Ammon's horn (tissue), 1 donor: ENCODE measurements around the gene RIMBP2.

Experiments
- DNase-seq: peaks from one replicate; pipeline ENCODE4 v3.0.0-alpha.2; 2016; ENCODE audit warnings: low spot score

The RIMBP2 gene

DNA sequence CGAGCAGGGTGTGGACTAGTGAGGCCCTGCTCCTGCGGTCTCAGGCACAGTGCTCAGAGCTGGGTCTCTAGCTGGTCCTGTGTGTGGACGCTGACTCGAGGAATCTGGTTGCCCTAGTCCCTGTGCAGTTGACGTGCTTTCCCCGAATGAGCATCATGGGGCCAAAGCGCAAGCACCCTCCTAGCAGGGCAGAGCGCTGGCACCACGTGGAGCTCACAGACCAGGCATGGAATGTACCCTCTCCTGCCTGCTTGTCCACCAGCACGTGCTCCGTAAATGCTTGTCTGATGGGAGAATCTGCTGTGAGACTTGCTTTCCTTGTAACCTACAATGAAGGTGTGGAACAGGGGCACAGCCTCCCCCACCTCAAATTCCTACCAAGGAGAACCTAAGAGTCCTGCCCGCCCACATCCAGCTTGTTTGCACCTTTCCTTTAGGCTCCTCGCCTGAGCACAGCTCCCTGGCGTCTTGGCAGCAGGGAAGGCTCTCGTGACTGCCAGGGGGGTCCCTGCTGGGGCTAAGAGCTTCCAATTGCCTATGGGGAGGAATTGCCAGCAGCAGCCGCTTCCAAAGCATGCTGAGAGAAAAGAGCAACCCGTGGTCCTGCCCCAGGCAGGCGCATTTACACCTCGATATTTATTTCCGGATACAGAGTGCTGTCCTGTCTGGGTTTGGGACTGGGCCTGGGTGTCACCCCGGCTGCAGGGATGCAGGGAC lies 253.4 kb downstream of the RIMBP2 start:
- DNase-seq = no peak

DNA sequence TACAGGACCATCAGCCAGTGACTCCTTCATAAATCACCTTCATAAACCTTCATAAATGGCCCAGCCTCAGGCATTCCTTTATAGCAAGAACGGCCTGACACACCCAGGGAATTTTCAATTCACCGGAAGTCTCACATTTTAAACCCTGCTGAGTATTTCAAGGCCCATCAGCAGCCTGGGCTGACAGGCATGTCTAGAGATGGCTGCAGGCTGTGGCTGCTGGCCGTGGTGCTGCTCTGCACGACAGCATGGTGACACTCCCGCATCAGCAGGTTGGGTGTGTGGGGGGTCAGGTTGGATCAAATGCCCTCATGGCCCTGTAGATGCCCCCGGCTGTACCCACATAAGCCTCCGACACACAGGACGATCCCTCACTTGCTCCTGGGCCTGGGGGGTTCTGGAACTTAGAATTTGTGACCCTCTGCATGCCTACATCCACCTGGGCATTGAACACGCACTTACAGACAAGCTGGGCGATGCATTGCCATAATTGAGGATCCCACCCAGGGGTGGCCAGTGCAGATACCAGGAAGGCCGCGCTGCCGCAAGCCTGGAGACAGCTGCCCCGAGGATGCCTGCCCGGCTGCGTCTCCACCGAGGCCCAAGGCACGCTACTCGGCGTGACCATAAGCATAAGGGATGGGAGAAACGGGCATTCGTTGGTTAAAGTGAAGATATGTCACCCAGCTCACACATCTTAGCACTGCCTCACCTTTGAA lies 254.1 kb downstream of the RIMBP2 start:
- no peak for DNase-seq

DNA sequence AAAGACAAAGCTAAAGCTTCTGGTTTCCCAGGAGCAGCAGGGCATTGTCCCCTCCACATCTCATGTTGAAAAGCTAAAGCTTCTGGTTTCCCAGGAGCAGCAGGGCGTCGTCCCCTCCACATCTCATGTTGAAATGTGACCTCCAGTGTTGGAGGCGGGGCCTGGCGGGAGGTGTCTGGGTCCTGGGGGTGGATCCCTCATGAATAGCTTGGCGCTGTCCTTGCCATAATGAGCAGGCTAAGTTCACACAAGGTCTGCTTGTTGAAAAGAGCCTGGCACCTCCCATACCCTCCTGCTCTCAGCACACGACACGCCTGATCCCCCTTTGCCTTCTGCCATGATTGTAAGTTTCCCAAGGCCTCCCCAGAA lies 254.7 kb downstream of the RIMBP2 start:
- DNase-seq = no peak

DNA sequence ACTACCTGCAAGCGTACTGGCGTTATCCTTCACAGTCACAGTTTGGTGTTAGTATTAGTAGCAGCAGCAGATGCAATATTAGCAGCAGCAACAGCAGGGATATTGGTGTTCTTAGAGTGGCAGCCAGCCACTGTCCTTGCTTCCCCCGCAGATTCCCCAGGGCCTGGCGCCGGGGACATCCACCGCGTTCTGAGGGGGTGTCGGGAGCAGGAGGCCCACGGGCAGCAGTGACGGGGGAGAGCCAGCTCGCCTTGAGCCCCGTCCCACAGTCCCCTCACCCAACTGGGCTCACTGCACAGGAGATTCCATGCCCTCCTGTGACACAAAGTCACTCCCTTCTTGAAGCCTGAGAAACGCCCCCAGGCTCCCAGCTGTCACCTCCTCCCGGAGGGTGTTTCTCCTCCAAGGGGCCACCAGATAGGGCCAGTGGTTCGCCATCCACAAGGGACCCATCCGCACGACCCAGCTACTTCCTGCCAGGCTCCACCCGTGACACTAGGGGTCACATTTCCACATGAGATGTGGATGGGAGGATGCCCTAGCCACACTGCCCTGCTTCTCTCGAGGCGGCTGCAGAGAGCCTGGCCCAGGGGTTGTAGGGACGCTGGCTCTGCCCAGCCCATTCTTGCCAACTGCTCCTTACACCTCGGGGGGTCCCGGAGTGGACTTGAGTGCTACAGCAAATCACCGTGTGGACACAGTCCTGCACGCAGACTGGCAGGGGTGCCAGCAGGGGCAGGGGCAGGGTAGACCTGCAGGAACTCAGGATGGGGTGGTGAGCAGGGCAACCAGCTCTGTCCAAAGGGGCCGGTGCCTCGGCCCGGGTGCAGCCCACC lies 255.3 kb downstream of the RIMBP2 start:
- DNase-seq = no peak

DNA sequence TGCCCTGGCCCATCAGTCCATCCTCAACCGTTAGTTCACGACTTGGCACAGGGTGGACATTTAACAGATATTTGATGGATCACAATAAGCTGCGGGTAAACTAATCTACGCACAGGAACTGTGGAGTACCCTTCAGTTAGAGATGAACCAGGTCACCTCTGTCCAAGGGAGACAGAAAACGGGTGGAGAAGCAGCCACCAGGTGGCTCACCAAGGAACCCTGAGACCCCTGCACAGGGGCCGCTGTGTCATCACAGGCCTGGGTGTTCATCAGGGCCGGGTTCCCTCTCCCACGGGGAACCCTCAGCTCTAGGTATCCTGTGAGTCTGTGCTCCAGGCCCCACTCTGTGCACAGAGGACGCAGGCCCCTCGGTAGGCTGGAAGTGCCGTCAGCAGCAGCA lies 256.2 kb downstream of the RIMBP2 start:
- DNase-seq = no peak

DNA sequence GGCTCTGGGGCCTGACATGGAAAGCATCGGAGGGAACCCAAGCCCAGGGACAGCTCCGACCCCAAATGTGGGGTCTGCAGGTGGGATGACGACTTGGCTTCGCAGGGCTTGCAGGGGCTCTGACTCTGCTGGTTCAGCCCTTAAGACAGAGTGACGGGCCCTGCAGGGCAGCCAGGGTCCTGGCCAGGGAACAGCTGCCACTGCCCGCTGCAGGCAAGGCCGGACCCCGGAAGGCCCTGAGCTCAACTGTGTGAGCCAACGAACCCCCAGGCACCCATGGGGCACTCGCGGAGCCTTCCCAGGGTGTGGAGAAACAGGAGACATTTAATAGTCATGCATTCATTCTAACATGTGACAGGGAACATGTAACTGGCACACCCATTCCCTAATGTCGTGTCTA lies 257.8 kb downstream of the RIMBP2 start:
- DNase-seq = no peak

DNA sequence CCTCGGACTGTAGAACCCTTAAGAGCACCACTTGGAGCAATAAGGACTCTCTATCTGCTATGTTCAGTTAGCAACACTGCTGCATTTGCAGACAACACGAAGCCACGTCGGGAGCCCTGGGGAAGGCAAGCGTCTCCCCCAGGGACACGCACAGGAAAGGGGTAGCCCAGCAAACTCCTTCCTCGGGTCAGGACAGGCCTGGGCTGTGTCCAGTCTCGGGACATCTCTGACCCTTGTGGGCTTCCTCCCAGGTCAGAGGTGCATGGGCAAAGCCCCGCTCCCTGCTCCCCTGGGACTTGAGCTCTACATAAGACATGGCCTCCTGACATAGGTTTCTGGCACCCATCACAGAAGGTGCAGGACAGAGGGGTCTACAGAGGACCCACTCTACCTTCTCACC lies 258.9 kb downstream of the RIMBP2 start:
- no peak for DNase-seq

DNA sequence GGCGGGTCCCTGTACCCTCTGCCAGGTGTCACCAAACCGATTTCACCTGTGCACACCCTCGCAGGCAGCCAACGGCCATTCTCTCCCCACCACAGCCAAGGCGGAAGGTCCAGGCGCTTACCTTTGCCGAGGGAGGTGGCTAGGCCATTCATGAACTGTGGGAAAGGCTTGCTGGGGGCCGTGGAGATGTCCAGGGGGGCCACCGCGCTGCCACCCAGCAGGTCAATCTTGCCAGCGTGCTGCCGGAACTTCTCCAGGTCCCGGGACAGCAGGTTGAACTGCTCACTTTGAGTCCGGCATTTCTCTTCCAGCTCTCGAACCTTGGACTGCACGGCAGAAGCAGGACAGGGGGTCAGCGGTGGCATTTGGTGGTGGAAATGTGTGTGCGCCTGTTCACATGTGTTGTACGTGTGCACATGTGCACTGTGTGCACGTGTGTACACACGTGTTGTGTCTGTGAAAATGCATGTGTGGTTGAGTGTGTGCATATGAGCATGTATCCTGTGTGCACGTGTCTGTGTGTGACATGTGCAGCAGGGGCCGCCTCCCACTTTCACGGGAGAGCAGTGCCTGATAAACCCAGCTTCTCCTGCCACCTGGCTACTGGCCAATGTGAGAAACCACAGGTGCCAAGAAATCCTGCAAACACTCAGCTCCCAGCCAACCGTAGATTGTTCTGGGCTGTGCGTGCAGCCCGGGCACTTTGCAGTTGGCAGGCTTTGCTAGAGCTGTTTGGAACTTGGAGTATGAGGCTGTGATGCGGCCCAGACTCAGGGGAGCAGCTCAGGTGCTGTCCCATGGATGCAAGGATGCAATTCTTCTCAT lies 259.5 kb downstream of the RIMBP2 start:
- DNase-seq = peak; percentile 58

DNA sequence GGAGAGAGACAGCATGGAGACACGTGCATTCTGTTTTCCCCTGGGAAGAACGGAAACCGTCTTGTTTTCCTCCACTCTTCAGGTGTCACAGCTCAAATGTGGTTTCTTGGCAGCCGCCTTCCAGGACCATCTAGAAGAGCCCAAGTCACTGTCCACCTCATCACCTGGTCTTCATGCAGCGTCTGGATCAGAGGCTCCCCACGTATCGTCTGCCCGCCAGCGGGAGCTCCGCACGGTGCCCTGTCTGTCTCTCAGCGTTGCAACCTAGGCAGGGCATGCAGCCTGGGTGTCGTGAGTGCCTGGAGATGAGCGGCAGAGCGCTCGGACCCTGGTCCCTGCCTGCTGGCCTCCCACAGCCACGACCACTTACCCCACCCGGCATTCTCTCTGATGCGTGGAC lies 260.9 kb downstream of the RIMBP2 start:
- no peak for DNase-seq

DNA sequence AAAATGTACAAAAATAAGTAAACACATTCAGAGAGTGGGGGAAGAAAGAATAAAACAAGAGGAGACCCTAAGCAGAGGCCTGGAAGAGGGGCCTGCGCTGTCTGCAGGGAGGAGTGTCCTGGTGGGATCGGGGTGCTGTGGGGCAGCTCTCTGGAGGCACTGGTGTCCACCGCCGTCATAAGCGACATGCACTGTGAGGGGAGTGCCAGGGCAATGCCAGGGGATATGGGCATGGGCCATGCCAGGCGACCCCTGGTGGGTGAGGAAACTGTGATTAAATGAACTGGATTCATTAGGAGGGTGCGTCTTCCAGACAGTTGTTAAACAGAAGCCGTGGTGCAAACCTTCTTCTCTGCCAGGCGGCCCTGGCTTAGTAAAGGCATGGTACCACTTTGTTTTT lies 261.8 kb downstream of the RIMBP2 start:
- DNase-seq = no peak

DNA sequence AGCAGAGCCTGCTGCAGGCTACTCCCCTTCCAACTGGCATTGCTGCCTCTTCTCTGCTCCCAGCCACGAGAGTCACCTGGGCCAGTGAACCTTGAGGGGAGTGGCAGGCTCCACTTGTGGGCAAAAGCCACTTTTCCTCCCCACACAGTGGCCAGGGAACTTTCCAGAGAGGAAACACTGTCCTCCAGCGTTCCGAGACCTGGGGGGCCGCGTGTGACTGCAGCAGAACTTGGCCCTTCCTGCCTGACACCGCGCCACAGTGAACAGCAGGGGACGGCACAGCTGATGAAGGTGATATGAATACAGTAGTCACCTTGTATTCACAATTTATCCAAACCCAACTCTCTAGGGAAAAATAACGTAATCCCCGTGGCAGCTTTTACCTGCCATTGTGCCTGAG lies 263.6 kb downstream of the RIMBP2 start:
- DNase-seq = no peak

DNA sequence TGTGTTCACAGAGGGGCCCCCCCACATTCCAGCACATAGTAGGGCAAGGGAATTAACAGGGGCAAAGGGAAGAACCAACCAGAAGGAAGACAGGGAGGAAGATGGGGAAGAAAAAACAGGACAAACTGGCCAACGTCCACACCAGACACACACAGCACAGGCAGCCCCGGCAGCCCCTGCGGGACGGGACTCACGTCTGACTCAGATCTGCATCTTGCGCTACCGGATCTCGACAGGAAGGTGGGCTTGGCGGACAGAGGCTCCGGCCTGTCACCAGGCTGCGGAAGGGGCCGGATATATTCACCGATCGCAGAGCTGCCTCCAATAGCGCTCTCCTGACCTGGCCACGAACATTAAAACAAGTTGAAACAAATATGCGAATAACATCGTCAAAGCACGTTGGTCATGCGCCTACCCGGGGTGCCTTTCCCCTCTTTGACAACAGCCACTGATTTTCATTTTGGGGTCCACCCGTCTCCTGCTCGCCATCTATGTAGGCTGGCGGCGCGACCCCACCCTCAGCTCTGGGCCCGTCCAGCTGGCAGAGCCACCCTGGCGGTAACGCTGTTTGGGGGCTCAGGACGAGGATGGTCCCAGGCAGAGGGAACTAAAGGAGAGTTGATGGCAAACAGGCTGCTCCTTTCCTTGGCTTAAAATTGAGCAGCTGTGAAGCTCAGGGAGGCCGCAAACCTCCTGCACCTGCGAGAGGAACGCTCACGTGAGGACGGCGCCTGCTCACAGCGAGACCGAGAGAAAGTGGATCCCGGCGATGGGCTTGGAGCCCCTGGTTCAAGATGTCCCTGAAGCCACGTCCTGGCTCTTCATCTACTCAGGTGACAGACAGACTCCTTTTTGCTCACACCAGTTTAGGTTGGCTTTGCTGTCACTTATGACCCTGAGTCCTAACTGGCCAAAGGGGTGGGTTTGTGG lies 264.8 kb downstream of the RIMBP2 start:
- DNase-seq = no peak

DNA sequence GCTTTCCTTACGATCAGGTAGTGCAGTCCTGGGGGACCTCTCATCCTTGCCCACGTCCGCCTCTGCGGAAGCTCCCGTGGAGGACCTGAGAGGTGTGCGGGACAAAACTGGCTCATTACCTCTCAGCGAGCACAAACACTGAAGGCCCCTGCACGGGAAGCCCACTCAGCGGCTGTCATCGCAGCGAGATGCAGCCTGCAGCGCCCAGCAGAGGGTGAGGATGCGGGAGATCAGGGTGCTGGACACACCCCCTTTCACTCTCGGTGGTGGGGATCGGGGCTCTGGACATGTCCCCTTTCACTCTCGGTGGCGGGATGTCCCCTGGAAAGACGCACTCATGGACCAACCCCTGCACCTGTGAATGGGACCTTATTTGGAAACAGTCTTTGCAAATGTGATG lies 266.8 kb downstream of the RIMBP2 start:
- no peak for DNase-seq

DNA sequence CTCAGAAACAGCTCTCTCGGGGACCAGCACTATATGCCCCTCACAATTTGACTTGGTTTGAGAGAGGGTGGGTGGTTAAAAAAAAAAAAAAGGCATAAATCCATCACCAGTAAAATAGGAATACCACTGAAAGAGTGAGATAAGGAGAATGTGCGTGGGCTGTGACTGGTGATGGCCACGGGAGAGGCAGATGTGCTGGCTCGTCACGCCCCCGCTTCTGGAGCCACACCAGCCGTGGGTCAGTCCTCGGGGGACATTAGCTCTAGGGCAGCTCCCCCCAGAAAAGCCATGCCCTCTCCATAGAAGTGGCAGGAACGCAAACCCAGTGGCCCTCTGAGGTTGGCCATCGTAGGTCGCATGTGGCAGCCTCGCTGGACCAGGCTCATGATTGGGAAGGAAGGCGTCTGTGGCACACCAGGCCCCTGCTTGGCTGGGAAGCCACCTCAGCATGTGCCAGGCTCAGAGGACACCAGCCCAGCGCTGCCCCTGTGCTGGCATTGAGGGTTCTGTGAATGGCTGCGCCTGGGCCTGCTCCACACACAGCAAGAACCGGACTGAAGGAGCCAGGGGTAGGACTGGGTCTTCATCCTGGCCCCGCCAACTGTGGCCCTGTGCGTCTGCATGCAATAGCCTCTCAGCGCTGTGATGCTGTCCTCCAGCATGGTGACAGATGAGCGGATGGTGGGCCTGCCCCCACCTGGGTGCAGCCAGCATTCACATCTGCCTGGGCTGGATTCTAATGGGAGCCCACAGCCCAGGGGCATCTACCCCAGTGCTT lies 267.9 kb downstream of the RIMBP2 start:
- DNase-seq = no peak

DNA sequence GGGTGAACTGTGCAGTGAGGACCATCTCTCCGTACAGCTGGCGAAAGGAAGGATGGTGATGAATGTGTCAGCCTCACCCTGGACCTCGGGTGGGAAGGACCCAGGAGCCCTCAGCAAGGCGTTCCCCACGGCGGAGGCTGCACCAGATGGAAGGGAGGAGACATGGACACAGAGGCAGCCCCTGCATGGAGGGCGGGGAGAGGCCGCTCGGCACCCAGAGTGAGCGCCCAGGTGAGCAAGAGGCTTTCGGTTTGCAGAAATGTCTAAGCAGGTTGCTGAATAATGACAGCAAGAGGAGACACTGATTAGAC lies 268.5 kb downstream of the RIMBP2 start:
- DNase-seq = no peak

DNA sequence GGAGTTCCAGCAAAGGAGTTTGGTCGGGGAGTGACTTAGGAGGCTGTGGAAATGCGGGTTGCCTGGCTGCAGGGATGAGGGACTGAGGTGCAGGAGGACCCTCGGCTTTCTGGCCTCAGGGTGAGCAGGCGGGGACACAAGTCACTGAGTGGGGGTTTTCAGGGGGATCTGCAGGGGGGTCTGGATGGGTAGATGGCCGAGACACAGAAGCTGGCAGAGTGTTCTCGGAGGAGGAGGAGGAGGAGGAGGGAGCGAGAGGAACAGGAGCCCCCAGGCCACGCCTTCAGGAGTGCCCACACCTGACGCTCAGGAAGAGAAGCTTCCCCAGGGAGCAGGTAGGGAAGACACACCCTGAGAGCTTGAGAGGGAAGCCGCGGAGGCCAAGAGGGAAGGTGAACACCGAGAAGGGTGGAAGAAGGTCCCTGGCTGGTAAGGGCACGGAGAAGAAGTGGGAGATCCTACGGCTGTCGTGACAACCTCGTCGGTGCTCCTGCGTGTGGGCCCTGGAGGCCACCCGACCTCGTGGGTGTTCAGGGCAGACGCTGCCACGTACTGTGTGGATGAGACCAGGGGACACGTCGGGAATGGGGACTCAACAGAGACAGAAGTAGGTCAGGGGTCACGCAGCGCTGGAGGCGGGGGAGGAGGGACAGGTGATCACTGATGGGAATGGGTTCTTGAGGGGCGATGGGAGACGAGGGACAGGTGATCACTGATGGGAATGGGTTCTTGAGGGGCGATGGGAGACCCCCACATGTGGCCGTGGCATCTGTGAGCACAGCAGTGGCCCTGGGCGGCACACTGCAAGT lies 269.0 kb downstream of the RIMBP2 start:
- no peak for DNase-seq

DNA sequence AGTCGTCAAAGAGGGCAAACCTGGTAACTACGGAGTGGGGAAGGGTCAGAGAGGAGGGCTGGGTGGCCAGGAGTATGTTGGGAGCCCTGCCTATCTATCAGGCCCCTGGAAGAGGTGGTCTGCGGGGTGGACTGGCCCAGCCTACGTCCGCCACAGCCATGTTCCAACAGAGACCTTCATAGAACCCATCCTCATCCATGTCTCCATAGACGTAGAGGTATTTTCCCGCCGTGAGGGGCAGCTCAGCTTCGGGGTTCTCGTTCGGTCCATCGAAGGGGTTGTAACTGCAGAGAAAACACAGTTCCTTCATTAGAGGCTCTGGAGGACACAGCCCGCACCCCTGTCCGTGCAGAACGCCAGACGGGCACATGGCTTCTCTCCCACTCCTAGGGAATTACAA lies 271.1 kb downstream of the RIMBP2 start:
- no peak for DNase-seq

DNA sequence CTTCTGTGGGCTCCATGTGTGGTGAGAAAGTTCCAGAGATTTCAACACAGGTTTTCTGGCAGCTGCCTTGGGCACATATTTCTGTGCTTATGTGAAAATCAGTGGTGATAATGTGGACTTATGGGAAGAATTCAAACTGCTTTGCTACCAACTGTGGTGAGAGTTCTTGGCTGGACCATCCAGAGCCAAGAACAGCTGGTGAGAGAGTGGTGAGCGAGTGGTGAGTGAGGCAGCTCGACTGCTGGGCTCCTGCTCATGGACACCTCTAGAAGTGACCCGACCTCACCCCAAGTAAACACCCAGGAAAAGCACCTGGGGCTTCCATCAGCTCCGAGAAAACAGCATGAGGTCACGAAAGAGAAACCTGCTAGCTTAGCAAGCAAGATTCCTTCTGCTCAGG lies 272.0 kb downstream of the RIMBP2 start:
- DNase-seq = no peak
